Retinal pigment epithelial cell (primary cell): ENCODE data around the gene PRKN.

ENCODE experiments used
- DNase-seq: peaks from one replicate; pipeline ENCODE4 v3.0.0-alpha.2; 2010; ENCODE audit warnings: low read depth
- H3K4me3 ChIP-seq: 2 replicates; pipeline ENCODE4 v1.5.1; 2011; ENCODE audit warnings: mild to moderate bottlenecking, low read length, control low read depth, moderate library complexity
- TF ChIP-seq, protein P1 (sequence below): conservative IDR thresholded peaks from 2 replicates; pipeline ENCODE4 v1.5.1; 2011; ENCODE audit warnings: low read depth, low read length, control low read depth, inconsistent platforms

Gene PRKN

DNA sequence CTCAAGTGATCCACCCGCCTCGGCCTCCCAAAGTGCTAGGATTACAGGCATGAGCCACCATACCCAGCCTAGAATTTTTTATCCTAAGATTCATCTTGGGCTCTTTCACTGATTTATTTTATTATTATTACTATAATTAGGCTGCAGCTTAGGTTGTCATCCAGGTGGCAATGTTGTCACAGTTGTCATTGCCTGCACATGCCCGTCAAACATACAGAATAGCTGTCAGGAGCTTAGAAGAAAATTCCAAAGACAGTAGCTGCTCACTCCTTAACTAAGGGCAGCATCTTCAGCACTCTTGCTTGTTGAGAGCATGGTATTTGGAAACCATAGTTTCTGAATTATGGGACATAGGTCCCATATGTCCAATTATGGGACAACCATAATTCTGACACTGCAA is 1118.8 kb downstream of the PRKN start:
- TF ChIP-seq, protein P1, sequence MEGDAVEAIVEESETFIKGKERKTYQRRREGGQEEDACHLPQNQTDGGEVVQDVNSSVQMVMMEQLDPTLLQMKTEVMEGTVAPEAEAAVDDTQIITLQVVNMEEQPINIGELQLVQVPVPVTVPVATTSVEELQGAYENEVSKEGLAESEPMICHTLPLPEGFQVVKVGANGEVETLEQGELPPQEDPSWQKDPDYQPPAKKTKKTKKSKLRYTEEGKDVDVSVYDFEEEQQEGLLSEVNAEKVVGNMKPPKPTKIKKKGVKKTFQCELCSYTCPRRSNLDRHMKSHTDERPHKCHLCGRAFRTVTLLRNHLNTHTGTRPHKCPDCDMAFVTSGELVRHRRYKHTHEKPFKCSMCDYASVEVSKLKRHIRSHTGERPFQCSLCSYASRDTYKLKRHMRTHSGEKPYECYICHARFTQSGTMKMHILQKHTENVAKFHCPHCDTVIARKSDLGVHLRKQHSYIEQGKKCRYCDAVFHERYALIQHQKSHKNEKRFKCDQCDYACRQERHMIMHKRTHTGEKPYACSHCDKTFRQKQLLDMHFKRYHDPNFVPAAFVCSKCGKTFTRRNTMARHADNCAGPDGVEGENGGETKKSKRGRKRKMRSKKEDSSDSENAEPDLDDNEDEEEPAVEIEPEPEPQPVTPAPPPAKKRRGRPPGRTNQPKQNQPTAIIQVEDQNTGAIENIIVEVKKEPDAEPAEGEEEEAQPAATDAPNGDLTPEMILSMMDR, result no peak
- no peak for DNase-seq

DNA sequence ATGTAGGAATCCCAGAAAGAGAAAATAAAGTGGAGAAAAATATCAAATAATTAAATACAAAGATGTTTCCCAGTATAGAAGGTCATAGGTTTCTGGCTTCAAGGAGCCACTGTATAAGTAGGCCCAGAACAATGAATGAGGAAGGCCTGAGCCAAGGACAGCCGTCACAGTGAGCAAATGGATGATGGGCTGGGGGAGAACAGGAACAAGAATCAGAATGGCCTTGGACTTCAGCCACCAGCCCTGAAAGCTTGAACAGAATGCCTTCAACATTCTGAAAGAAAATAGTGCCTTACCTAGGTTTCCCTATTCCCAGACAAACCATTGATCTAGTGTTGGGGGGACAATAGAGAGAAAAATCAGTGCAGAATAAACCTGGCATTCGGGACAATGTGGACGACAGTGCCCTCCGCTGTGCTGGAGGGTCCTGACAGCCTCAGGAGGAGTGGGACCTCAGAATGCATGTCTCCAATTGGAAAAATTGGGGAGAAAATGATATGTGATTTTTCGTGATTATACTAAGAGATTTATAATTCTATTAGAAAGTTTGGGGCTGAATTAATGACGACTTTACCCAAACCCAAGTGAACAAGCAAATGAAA is 1119.8 kb downstream of the PRKN start:
- no peak for DNase-seq
- H3K4me3 ChIP-seq, result no peak overlapping the region
- TF ChIP-seq, protein P1, result no peak

More for the DNA sequence above, 1118.8 kb downstream of the PRKN start:
- no peak overlapping the region for H3K4me3 ChIP-seq

DNA sequence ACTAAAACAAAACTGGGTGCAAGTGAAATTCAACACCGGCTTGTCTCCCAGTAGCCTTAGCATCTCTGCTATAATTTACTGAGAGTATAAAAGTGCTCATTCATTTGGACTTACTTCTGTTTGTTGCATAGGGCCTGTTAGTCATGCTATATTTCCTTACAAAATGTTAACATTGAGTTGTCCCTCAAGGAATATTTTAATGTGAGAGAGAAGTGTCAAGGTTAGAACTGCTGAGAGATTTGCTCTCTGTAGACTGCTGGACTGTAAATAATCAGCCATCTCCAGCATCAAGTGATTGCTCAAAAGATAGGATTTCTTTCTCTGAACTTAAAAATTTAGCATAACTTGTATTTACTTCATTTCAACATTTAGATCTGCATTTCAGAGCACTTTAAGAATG is 1125.2 kb downstream of the PRKN start:
- DNase-seq, result no peak
- TF ChIP-seq, protein P1, result no peak
- no peak overlapping the region for H3K4me3 ChIP-seq

DNA sequence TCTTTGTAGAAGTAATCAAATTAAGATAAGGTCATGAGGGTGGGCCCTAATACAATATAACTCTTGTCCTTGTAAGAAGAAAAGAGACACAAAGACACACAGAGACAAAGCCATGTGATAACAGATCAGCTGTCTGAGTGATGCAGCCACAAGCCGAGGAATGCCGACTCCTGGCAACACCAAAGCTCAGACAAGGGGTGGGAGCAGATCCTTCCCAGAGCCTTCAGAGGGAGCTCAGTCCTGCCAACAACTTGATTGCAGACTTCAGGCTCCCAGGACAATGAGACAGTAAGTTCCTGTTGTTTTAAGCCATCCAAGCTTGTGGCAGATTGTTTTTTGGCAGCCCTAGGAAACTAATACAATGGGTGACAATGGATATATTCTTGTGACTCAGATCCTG is 1128.7 kb downstream of the PRKN start:
- TF ChIP-seq, protein P1, result no peak
- DNase-seq, result no peak
- no peak overlapping the region for H3K4me3 ChIP-seq

DNA sequence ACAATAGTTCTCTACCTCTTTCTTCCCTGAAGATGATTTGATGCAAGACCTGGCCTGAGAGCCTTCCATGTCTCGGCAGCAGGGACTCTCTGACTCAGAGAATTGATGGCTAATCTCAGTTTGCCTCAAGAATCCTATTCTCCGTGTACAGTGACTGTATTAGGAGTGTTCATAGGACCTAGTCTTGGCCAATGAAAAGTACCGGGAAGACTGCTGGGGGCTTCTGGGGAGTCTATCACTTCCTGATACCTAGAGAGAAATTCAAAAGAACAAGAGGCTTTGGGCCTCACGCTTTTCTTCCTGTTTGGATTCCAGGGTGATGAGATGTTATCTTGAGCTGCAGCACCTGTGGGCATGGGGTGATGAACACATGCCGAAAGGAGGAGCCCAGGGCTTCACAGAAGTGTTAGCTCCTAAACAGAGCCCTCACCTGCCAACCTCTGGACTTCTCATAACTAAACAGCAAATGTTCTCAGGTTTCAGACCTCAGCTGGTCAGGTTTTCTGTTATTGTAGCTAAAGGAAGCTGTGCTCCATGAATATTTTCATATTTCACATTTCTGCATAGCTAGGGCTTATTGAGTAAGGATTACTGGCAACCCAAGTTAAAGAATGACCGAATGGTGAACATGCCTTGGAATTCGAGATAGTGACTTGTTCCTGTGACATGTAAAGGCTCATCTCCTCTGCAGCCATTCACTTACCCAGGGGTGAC is 1130.6 kb downstream of the PRKN start:
- H3K4me3 ChIP-seq, result no peak overlapping the region
- DNase-seq, result no peak
- TF ChIP-seq, protein P1, result no peak

DNA sequence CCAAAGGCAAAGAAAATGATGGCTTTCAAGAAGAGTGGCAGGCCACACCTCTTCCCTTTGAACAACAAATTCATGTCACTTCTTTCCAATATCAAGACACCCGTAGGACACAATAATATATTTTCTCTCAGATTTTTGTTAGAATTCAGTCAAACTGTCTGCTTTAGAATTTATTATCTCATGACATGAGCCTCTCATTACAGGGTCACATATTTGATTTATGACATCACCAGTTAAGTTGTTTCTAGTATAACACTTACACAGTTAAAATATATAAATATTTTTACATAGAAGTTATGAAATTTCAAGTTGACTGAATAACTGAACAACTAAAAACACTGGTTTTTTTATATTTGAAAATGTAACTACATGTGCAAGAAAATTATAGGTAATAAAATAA is 1133.2 kb downstream of the PRKN start:
- H3K4me3 ChIP-seq, result no peak overlapping the region
- TF ChIP-seq, protein P1, result no peak
- no peak for DNase-seq
